ENCODE results near the gene UBE2C. TPM values are rescaled to one million over a fixed set of nuclear protein-coding genes. Genes with fewer than 3 reads are reported as not detected.

The UBE2C gene
- total and polyA plus RNA-seq, 2 of the 8 experiments (the other 6 are each of a cell fraction or from before 2014, with no cell fraction given) = 243 to 326 TPM

- peak; percentile 60; the same call in 1 of the 2 replicates for TF ChIP-seq KDM1A (IDR thresholded peaks at IDR 0.05; ENCODE audit: borderline replicate concordance, low read length)
- no peak for TF ChIP-seq KDM4A (IDR thresholded peaks at IDR 0.05; ENCODE audit: low read depth, low read length, severe bottlenecking)
- no peak for TF ChIP-seq ATF2 (IDR thresholded peaks at IDR 0.05; ENCODE audit: low read length)
- TF ChIP-seq SP1 (IDR thresholded peaks at IDR 0.05; ENCODE audit: low read depth, low read length) = no peak
- TF ChIP-seq GABPA (IDR thresholded peaks at IDR 0.05; ENCODE audit: borderline replicate concordance, insufficient read depth, low read length) = 0 out of 2 replicates have a peak, but pooled peaks have one; percentile 48
- peak; percentile 76 for TF ChIP-seq CEBPB (IDR thresholded peaks at IDR 0.05; ENCODE audit: low read depth, low read length)
- no peak for TF ChIP-seq CHD1 (IDR thresholded peaks at IDR 0.05; ENCODE audit: low read depth, low read length)
- TF ChIP-seq POLR2A (IDR thresholded peaks at IDR 0.05; ENCODE audit: control extremely low read depth in 1 of 2, low read depth in 2 of 2, low read length in 2 of 2) = peak in 1 of 2 experiments; percentile 58; a peak in 1 of 3 replicates
- 0 out of 2 replicates have a peak, but pooled peaks have one; percentile 6 for TF ChIP-seq JUND (IDR thresholded peaks at IDR 0.05; ENCODE audit: low read length)
- TF ChIP-seq, protein P1, sequence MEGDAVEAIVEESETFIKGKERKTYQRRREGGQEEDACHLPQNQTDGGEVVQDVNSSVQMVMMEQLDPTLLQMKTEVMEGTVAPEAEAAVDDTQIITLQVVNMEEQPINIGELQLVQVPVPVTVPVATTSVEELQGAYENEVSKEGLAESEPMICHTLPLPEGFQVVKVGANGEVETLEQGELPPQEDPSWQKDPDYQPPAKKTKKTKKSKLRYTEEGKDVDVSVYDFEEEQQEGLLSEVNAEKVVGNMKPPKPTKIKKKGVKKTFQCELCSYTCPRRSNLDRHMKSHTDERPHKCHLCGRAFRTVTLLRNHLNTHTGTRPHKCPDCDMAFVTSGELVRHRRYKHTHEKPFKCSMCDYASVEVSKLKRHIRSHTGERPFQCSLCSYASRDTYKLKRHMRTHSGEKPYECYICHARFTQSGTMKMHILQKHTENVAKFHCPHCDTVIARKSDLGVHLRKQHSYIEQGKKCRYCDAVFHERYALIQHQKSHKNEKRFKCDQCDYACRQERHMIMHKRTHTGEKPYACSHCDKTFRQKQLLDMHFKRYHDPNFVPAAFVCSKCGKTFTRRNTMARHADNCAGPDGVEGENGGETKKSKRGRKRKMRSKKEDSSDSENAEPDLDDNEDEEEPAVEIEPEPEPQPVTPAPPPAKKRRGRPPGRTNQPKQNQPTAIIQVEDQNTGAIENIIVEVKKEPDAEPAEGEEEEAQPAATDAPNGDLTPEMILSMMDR (IDR thresholded peaks at IDR 0.05; ENCODE audit: control extremely low read depth in 1 of 3, insufficient read depth in 1 of 3, low read depth in 1 of 3, low read length in 3 of 3) = no peak
- 0 out of 2 replicates have a peak, but pooled peaks have one; percentile 7 for TF ChIP-seq SP4 (IDR thresholded peaks at IDR 0.05; ENCODE audit: low read length)
- no peak for TF ChIP-seq SIX5 (IDR thresholded peaks at IDR 0.05; ENCODE audit: low read depth, low read length)
- no peak for TF ChIP-seq ATF3 (IDR thresholded peaks at IDR 0.05; ENCODE audit: insufficient read depth, low read depth, low read length)
- TF ChIP-seq HDAC2 (IDR thresholded peaks at IDR 0.05; ENCODE audit: borderline replicate concordance in 1 of 2, low read depth in 2 of 2, low read length in 2 of 2) = no peak
- TF ChIP-seq CBX5 (IDR thresholded peaks at IDR 0.05; ENCODE audit: low read depth, low read length) = no peak
These were observed 20.8 kb downstream of the UBE2C start, which contains the start of gene SNX21 (continued) for GRCh38 chr20:45833030-45833882.

All from H1 (cell line).